Measurements from ENCODE around the gene TRIM26.

Gene TRIM26

DNA sequence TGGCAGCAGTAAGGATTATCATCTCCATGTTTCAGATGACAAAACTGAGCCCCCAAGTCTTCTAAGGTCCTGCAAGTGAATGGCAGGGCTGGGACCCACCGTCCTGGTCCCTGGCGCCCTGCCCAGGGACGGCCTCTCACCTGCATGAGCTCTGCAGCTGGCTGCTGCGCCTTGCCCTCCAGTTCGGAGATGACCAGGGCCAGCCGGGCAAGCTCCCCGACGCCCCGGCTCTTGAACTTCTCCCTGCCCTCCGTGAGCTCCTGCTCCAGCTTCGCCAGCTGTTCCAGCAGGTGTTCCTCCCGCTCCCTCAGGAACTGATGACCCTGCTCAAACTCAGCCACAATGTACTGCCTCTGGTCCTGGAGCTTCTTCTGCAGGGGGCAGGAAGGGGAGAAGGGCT lies 16.8 kb downstream of the TRIM26 start:
- no peak for DNase-seq (ENCODE audit: low spot score)
- TF ChIP-seq, protein P1, sequence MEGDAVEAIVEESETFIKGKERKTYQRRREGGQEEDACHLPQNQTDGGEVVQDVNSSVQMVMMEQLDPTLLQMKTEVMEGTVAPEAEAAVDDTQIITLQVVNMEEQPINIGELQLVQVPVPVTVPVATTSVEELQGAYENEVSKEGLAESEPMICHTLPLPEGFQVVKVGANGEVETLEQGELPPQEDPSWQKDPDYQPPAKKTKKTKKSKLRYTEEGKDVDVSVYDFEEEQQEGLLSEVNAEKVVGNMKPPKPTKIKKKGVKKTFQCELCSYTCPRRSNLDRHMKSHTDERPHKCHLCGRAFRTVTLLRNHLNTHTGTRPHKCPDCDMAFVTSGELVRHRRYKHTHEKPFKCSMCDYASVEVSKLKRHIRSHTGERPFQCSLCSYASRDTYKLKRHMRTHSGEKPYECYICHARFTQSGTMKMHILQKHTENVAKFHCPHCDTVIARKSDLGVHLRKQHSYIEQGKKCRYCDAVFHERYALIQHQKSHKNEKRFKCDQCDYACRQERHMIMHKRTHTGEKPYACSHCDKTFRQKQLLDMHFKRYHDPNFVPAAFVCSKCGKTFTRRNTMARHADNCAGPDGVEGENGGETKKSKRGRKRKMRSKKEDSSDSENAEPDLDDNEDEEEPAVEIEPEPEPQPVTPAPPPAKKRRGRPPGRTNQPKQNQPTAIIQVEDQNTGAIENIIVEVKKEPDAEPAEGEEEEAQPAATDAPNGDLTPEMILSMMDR (IDR thresholded peaks at IDR 0.05): no peak

DNA sequence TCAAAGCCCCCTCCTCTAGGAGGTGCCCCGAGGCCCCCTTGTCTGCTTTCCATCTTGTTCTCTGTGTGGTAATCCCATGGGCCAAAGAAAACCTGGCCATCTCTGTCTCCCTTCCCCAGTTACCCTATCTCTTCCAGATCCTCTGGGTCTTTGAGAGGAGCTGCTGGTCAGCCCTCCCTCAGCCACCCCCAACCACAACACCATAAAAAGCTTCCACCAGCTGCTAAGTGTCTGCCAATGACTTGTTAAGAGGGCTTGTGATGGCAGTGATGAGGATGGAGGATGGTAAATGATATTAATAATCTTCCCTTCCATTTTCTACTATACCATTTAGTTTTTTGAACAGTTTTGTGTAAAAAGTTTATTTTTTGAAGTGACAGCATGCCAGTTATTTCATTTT lies 17.3 kb downstream of the TRIM26 start:
- Histone ChIP-seq H3K4me3 (no peak overlapping the region), H3K27ac (no peak overlapping the region)
- TF ChIP-seq, protein P1 (IDR thresholded peaks at IDR 0.05): no peak
- no peak for DNase-seq (ENCODE audit: low spot score)

More for the DNA sequence above, 16.8 kb downstream of the TRIM26 start:
- Histone ChIP-seq H3K27ac (no peak overlapping the region), H3K4me3 (no peak overlapping the region)

DNA sequence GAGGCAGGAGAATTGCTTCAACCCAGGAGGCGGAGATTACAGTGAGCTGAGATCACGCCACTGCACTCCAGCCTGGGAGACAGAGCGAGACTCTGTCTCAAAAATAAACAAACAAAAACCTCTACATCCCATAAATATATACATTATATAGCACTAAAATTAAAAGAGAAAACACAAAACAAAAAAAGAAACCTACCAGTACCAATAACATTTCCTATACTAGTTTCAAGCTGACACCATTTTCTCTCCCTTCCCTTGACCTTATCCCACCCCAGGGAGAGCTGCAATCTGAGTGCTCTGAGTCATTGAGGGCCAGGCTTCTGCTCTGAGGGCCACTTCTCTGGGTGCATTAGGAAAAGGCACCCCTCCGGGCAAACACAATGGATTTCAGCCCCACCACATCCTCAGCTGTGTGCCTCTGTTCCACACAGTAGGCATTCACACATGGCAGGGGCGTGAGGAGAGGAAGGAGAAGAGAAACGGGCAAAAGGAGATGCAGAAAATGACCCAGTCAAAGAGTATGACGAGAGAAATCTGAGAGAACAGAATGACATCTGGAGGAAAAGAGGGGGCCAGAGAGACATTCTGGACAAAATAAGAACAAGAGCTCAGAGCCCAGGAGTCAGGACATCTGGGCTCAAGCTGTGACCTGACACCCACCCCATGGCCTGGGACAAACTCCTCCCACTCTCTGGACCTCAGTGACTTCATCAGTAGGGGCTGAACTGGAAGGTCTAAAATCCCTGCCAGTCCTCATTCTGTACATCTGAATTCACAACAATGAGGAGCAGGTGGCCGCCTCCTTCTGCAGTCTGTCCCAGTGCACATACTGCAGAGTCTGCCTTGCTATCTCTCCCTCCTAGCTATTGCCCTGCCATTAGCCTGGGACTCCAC lies 18.2 kb downstream of the TRIM26 start:
- H3K27ac ChIP-seq: no peak overlapping the region
- TF ChIP-seq, protein P1 (IDR thresholded peaks at IDR 0.05): no peak
- no peak for DNase-seq (ENCODE audit: low spot score)
- no peak overlapping the region for H3K4me3 ChIP-seq

DNA sequence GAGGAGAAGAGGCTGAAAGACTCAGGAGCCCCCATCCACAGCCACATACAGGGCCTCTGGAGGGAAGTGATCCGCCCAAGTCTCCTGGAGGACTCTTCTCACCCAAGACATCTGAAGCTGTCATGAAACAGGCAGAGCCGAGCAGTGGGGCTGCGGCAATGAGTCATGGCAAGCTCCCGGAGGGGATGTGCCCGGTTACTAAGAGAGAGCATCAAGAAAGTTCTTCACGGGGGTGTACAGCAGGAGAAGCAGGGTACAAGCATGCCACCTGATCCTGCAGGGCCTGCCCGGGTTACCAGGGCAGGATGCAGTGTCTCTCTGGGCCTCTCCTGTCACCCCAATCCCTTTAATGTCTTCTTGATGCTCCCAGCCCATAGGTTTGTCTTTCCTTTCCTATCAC lies 21.1 kb downstream of the TRIM26 start:
- no peak overlapping the region for H3K27ac ChIP-seq
- DNase-seq (ENCODE audit: low spot score): no peak
- no peak overlapping the region for H3K4me3 ChIP-seq
- TF ChIP-seq, protein P1 (IDR thresholded peaks at IDR 0.05): no peak

DNA sequence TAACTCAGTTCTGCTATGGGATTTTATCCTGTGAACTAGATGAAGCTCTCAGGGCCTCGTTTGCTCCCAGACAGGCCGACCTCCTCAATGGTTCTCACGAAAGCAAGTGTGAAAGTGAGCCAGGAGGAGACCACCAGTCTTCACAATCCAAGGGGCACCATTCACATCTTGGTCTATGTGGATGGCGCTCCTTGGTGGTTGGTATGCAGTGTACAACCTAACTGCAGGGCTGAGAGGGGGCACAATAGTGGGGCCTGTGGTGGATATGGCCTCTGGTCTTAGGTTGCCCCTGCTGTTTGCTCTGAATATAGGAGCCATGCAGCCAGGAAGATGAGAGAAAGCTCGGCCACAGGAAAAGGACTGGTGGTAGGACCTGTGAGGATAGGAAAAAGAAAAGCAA lies 24.7 kb downstream of the TRIM26 start:
- no peak for DNase-seq (ENCODE audit: low spot score)
- Histone ChIP-seq H3K4me3 (no peak overlapping the region), H3K27ac (no peak overlapping the region)
- TF ChIP-seq, protein P1 (IDR thresholded peaks at IDR 0.05): no peak

DNA sequence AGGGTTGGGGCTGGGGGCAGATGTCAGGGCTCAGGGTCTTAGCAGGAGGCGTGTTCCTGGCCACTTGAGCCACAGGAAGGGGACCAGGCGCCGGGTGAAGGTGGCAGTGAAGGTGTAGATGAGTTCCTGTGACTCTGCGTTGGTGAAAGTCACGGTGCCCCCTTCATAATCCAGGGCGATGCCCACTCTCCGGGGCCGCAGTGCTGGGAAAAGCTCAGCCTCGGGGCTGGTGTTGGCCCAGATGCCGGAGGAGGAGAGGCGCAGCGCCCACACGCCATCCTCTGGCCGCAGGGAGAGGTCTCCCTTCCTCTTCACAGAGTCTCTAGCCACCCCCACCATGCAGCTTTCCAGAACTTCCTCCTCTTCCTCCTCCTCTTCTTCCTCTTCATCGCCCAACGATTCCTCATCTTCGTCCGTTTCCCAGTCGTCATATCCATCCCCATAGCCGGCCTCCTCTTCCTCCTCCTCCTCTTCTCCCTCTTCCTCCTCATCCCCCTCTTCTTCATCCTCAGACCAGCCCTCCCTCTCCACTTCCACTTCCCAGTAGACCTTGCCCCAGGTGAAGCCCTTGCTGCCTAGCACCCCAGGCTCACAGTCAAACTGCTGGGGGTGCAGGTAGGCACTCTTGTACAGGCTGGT lies 27.2 kb downstream of the TRIM26 start:
- H3K27ac ChIP-seq: no peak overlapping the region
- DNase-seq (ENCODE audit: low spot score): no peak
- TF ChIP-seq, protein P1 (IDR thresholded peaks at IDR 0.05): no peak
- H3K4me3 ChIP-seq: no peak overlapping the region
